KMS-11 (cell line): ENCODE measurements around the gene CLOCK.

Experiments
- H2AFZ ChIP-seq: fragments of 200-600 bp; sonication (generic); 2 replicates; pipeline ENCODE4 v1.6.1; 2016; ENCODE audit warnings: antibody characterized with exemption, mixed run types, low read depth
- H3K27ac ChIP-seq: fragments of 200-600 bp; sonication (generic); 2 replicates; pipeline ENCODE4 v1.6.1; 2016; ENCODE audit warnings: mild to moderate bottlenecking, mixed run types
- H3K27me3 ChIP-seq: fragments of 200-600 bp; sonication (generic); 2 replicates; pipeline ENCODE4 v1.6.1; 2017; ENCODE audit warnings: mild to moderate bottlenecking, low read depth, mixed run types, moderate library complexity; ENCODE audit not compliant: insufficient read depth
- H3K36me3 ChIP-seq: fragments of 200-600 bp; sonication (generic); 2 replicates; pipeline ENCODE4 v1.6.1; 2017; ENCODE audit warnings: mild to moderate bottlenecking, mixed run types; ENCODE audit not compliant: insufficient read depth
- H3K4me1 ChIP-seq: fragments of 200-600 bp; sonication (generic); 2 replicates; pipeline ENCODE4 v1.6.1; 2016; ENCODE audit warnings: mild to moderate bottlenecking, low read depth, mixed run types; ENCODE audit not compliant: poor library complexity, severe bottlenecking
- H3K4me2 ChIP-seq: fragments of 200-600 bp; sonication (generic); 2 replicates; pipeline ENCODE4 v1.7.0; 2016; ENCODE audit warnings: mild to moderate bottlenecking, mixed run types
- H3K4me3 ChIP-seq: fragments of 200-600 bp; sonication (generic); IDR thresholded peaks from 2 replicates; pipeline ENCODE4 v1.6.1; 2017; ENCODE audit warnings: low read depth, low read length, mixed read lengths; ENCODE audit not compliant: insufficient read depth
- H3K79me2 ChIP-seq: fragments of 200-600 bp; sonication (generic); 2 replicates; pipeline ENCODE4 v1.6.1; 2016; ENCODE audit warnings: low read depth, mixed run types; ENCODE audit not compliant: insufficient read depth
- H3K9ac ChIP-seq: fragments of 200-600 bp; sonication (generic); 2 replicates; pipeline ENCODE4 v1.6.1; 2016; ENCODE audit warnings: mild to moderate bottlenecking, mixed run types
- H4K20me1 ChIP-seq: fragments of 200-600 bp; sonication (generic); 2 replicates; pipeline ENCODE4 v1.6.1; 2016; ENCODE audit warnings: mild to moderate bottlenecking, mixed run types; ENCODE audit not compliant: insufficient read depth
- TF ChIP-seq, protein P1 (sequence below): fragments of 200-600 bp; sonication (generic); conservative IDR thresholded peaks from 2 replicates; pipeline ENCODE4 v1.6.1; 2017; ENCODE audit warnings: low read depth, mild to moderate bottlenecking, antibody characterized with exemption, low read length, moderate library complexity, mixed read lengths

CLOCK gene

DNA sequence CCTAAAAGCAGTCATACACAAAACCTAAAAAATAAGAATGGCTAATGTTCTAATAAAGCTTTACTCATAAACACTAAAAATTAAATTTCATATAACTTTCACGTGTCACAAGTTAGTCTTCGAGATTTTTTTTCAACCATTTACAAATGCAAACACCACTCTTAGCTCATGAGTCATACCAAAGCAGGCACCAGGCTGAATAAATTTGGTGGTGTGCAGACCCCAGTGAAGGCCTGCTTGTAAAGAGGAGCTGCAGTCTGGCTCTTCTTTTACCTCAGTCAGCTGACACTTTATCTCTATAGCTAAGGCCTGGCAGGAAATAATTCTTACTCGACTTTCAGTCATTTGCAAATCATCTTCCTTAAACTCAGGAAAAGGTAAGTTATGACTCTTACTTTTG, 37.4 kb downstream of the CLOCK start:
- no peaks in the 10 kb centered on the region for H3K36me3 ChIP-seq
- H3K27ac ChIP-seq, result no peak overlapping the region
- no peaks in the 10 kb centered on the region for H3K27me3 ChIP-seq
- H3K79me2 ChIP-seq, result no peaks in the 10 kb centered on the region
- no peak overlapping the region for H3K4me3 ChIP-seq
- peaks cover 5% of the 10 kb centered on the region for H3K4me1 ChIP-seq
- TF ChIP-seq, protein P1, sequence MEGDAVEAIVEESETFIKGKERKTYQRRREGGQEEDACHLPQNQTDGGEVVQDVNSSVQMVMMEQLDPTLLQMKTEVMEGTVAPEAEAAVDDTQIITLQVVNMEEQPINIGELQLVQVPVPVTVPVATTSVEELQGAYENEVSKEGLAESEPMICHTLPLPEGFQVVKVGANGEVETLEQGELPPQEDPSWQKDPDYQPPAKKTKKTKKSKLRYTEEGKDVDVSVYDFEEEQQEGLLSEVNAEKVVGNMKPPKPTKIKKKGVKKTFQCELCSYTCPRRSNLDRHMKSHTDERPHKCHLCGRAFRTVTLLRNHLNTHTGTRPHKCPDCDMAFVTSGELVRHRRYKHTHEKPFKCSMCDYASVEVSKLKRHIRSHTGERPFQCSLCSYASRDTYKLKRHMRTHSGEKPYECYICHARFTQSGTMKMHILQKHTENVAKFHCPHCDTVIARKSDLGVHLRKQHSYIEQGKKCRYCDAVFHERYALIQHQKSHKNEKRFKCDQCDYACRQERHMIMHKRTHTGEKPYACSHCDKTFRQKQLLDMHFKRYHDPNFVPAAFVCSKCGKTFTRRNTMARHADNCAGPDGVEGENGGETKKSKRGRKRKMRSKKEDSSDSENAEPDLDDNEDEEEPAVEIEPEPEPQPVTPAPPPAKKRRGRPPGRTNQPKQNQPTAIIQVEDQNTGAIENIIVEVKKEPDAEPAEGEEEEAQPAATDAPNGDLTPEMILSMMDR, result no peak
- H2AFZ ChIP-seq, result no peak overlapping the region
- H4K20me1 ChIP-seq, result no peaks in the 10 kb centered on the region
- H3K9ac ChIP-seq, result no peak overlapping the region
- H3K4me2 ChIP-seq, result no peak overlapping the region

DNA sequence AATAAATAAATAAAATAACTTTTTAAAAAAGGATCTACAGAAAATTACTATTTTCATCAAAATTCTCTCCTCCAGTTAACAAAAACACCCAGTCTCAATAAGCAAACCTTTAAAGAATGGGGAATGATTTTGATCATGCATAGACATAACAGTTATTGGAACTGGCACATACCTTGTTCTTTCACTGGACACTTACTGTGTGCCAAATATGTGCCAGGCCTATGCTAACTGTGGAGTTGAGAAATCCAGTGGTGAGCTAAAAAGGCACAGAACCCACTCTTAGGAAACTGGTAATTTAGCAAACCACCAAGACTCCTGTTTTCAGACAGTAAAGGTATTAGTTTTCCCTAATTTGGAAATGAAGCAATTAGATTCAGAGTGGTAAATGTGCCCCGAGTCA, 39.1 kb downstream of the CLOCK start:
- TF ChIP-seq, protein P1, result no peak
- H3K9ac ChIP-seq, result no peak overlapping the region
- peaks cover 5% of the 10 kb centered on the region for H3K4me1 ChIP-seq
- no peaks in the 10 kb centered on the region for H3K36me3 ChIP-seq
- peaks cover 6% of the 10 kb centered on the region; the same call in 1 of the 2 replicates for H3K79me2 ChIP-seq
- no peak overlapping the region for H2AFZ ChIP-seq
- H3K27me3 ChIP-seq, result no peaks in the 10 kb centered on the region
- no peaks in the 10 kb centered on the region for H4K20me1 ChIP-seq
- H3K4me3 ChIP-seq, result no peak overlapping the region
- H3K4me2 ChIP-seq, result no peak overlapping the region
- no peak overlapping the region for H3K27ac ChIP-seq

DNA sequence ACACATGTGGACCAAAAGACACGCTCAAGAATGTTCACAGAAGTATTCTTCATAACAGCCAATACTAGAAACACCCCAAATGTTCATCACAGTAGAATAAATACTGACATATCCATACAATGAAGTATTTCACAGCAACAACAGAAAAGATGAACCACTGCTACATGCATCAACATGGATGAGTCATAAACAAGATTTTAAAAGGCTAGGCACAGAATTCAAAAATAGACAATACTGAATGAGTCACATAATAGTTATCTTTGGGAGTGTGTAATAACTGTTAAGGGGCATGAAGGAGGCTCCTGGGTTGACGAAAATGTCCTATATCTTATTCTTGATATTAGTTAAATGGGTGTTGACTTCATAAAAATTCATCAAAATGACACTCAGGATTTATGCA, 43.5 kb downstream of the CLOCK start:
- no peak overlapping the region for H3K27ac ChIP-seq

DNA sequence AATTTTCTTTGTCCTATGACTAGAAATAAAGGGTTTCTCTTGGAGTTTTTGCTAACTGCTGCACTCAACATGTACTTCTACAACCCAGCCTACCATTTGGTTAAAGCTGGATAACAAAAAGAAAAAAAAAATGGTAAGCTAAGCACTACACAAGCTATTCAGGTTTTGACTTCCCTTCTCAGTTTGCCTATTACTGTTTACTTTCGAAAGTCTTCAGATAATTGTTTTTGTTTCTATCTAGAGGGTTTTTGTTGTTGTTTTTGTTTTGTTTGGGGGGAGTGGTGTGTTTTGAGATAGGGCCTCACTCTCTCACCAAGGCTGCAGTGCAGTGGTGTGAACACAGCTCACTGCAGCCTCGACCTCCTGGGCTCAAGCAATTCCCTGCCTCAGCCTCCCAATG, 46.6 kb downstream of the CLOCK start:
- Histone ChIP-seq H3K9ac (no peak overlapping the region), H4K20me1 (no peaks in the 10 kb centered on the region), H3K79me2 (peaks cover 19% of the 10 kb centered on the region; the same call in 1 of the 2 replicates), H3K4me3 (no peak overlapping the region), H3K4me2 (no peak overlapping the region), H2AFZ (no peak overlapping the region), H3K27me3 (no peaks in the 10 kb centered on the region), H3K36me3 (no peaks in the 10 kb centered on the region), H3K4me1 (no peaks in the 10 kb centered on the region), H3K27ac (no peak overlapping the region)
- TF ChIP-seq, protein P1, result no peak

More for the DNA sequence above, 43.5 kb downstream of the CLOCK start:
- no peaks in the 10 kb centered on the region for H3K27me3 ChIP-seq
- TF ChIP-seq, protein P1, result no peak
- H3K36me3 ChIP-seq, result no peaks in the 10 kb centered on the region
- H3K79me2 ChIP-seq, result peaks cover 12% of the 10 kb centered on the region; the same call in 1 of the 2 replicates
- no peaks in the 10 kb centered on the region for H3K4me1 ChIP-seq
- H3K4me3 ChIP-seq, result no peak overlapping the region
- H3K9ac ChIP-seq, result no peak overlapping the region
- H2AFZ ChIP-seq, result no peak overlapping the region
- H4K20me1 ChIP-seq, result no peaks in the 10 kb centered on the region
- no peak overlapping the region for H3K4me2 ChIP-seq
